ENCODE results near the gene SLC35D1.
"Not testable (repeated sequence)": the region's sequence is repeated elsewhere in the genome, so short reads cannot be mapped to it uniquely, and the experiment has no call there.

Gene SLC35D1

DNA sequence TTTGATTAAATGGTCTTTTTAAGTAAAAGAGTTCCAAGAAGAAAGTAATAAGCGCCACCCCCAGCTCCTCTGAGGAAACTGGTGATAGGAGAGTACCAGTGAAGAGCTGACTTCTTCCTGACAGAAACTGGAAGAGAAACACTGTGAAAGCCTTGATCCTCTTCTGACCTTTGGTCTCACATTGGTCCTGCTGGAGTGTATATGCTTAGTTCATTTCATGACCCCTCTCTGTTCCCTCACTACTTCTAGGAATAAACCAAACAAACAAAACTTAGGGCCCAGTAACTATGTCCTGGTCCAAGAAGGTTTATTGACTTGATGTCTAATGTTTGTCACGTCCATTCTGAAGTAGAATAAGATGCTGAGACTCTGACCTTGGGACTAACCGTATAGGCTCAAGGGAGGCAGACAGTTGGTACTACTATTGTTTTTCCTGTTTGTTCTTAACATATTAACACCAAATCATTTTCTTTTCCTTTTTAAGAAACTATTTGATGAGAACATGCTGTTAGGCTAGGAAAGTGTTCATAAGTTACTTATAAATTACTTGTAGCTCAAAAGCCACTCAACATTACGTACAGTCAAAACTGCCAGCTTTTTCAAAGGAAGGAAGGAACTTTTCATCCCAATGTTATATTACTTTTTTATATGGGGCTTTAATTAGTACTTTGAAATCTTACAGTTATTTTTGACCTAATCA lies 71.2 kb downstream of the SLC35D1 start:
- no peak for DNase-seq

- DNase-seq, result peak; percentile 76
These were observed 72.3 kb downstream of the SLC35D1 start for GRCh38 chr1:66981679-66982078.

- no peak for DNase-seq
These were observed 73.1 kb downstream of the SLC35D1 start for GRCh38 chr1:66980745-66981367.

DNA sequence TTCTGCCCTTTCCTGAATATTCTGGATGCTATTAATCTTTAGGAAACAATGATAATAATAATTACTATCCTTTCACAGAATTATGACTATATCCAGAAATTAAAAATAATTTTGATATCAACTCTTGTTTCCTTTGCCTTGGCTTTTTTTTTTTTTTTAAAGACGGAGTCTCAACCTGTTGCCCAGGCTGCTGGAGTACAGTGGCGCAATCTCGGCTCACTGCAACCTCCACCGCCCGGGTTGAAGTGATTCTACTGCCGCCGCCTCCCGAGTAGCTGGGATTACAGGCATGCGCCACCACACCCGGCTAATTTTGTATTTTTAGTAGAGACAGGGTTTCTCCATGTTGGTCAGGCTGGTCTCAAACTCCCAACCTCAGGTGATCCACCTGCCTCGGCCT lies 74.3 kb downstream of the SLC35D1 start:
- DNase-seq, result not testable (repeated sequence)

- DNase-seq, result no peak
These were observed 75.7 kb downstream of the SLC35D1 start for GRCh38 chr1:66978201-66978600.

GRCh38 chr1:66968574-66968973 lies 85.4 kb downstream of the SLC35D1 start:
- no peak for DNase-seq

DNA sequence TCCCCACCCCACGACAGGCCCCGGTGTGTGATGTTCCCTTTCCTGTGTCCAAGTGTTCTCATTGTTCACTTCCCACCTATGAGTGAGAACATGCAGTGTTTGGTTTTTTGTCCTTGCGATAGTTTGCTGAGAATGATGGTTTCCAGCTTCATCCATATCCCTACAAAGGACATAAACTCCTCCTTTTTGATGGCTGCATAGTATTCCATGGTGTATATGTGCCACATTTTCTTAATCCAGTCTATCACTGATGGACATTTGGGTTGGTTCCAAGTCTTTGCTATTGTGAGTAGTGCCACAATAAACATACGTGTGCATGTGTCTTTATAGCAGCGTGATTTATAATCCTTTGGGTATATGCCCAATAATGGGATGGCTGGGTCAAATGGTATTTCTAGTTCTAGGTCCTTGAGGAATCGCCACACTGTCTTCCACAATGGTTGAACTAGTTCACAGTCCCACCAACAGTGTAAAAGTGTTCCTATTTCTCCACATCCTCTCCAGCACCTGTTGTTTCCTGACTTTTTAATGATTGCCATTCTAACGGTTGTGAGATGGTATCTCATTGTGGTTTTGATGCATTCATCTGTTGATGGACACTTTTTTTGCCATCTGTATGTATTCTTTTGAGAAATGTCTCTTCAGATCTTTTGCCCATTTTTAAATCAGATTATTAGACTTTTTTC lies 87.6 kb downstream of the SLC35D1 start:
- DNase-seq, result not testable (repeated sequence)

DNA sequence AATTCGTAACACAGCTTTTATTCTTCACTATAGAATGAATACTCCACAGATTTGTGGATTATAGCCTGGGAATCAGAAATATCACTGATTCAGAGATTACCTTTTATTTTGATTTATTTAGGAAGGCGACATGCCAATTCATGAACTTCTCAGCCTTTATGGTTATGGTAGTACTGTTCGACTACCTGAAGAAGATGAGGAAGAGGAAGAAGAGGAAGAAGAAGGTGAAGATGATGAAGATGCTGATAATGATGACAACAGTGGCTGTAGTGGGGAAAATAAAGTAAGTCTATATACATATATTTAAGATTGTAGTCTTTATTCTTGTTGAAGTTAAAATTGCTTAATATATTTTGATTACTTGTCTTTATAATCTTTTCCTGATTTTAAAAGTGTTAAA lies 96.0 kb downstream of the SLC35D1 start:
- DNase-seq, result no peak

DNA sequence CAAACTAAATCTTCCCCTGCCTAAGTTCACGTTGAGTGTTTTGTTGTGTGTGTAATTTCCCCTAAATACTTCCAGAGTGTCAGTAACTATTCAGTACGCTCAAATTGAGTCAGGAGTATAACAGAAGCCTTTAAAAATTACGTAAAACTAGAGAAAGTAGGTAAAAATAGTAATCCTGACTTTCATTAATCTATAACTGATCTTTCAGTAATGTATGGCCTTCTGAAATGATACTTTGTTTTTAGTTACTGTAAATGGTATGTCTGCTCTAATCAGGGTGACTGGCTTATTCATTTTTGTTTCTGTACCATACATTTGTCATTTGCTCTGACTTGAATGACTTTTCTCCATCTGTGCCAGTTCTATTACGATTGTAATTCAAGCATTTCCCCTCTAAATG lies 99.7 kb downstream of the SLC35D1 start:
- DNase-seq, result no peak

DNA sequence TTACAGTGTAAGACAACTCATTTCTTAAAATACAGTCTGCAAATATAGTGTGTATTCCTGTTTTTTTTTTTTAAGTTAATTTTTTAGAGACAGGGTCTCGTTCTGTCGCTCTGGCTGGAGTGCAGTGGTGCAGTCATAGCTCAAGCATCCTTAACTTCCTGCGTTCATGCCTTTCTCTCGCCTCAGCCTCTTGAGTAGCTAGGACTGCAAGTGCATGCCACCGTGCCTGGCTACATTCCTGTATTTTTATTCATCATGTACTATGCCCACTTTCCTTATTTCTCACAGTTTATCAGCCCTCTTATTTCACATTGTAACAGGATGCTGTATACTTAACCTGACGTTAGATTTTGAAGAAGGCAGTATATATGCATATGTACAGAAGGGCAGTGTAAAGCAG lies 102.4 kb downstream of the SLC35D1 start:
- no peak for DNase-seq

Measured in hematopoietic multipotent progenitor cell treated with erythropoietin and hydrocortisone succinate and interleukin-3 and kit ligand, for 4 days (in vitro differentiated cells).